Body of pancreas (tissue), 4 donors: ENCODE measurements around the gene FAF2. TPM values are rescaled to one million over a fixed set of nuclear protein-coding genes. Genes with fewer than 3 reads are reported as not detected.
"Not testable (repeated sequence)": the region's sequence is repeated elsewhere in the genome, so short reads cannot be mapped to it uniquely, and the experiment has no call there.

Source experiments
- ATAC-seq: fragments of 150-250 bp; one replicate; pipeline ENCODE4 v1.9.1; 2016
- DNase-seq, 4 donors: peaks; one replicate each; pipeline ENCODE4 v3.0.0-alpha.2; 2019
- H3K27ac ChIP-seq, 4 donors: fragments of 200-600 bp; sonication (generic); 1 replicate in 3 of 4; 2 replicates in 1 of 4; pipeline versions ENCODE4 v1.5.1 to v1.6.1; 2016 to 2019; ENCODE audit warnings: mild to moderate bottlenecking in 1 of 4, mixed read lengths in 1 of 4, moderate library complexity in 1 of 4
- H3K27me3 ChIP-seq, 2 donors: fragments of 200-600 bp; sonication (generic); one replicate each; pipeline ENCODE4 v1.6.0; 2016; ENCODE audit warnings: mild to moderate bottlenecking in 1 of 2
- H3K36me3 ChIP-seq, 2 donors: fragments of 200-600 bp; sonication (generic); replicated peaks in 1 of 2; 2 replicates each; pipeline ENCODE4 v1.5.1; 2016; ENCODE audit warnings: low read depth in 2 of 2; ENCODE audit not compliant: insufficient read depth in 1 of 2
- H3K4me1 ChIP-seq: fragments of 200-600 bp; sonication (generic); one replicate; pipeline ENCODE4 v1.6.0; 2016
- H3K4me3 ChIP-seq, 2 donors: fragments of 200-600 bp; sonication (generic); 1 replicate in 1 of 2; 2 replicates in 1 of 2; pipeline ENCODE4 v1.5.1; 2016 to 2019
- H3K9me3 ChIP-seq, 3 donors: fragments of 200-600 bp; sonication (generic); 1 replicate in 2 of 3; 2 replicates in 1 of 3; pipeline ENCODE4 v1.5.1; 2016
- CTCF ChIP-seq, 7 experiments: fragments of 450-650 bp in 4 of 7; fragments of 200-600 bp in 3 of 7; sonication (generic) in 3 of 7; IDR thresholded peaks; one replicate each; pipeline ENCODE4 v1.5.1; 2016 to 2019; ENCODE audit warnings: antibody characterized with exemption in 7 of 7
- POLR2A ChIP-seq, 3 donors: fragments of 450-650 bp; IDR thresholded peaks; one replicate each; pipeline ENCODE4 v1.6.1; 2016; ENCODE audit warnings: antibody characterized with exemption in 3 of 3, mild to moderate bottlenecking in 2 of 3
- WGBS, 2 donors: methylation state at CpG; one replicate each; pipeline ENCODE4 v1.1.5; 2017; 5-methylcytosine and 5-hydroxymethylcytosine counted together
- intact Hi-C: fragments of 100-400 bp; cut with DNase I; formaldehyde crosslinking; loops from one replicate; pipeline ENCODE4 v1.15.1; 2023
- total RNA-seq, 2 donors: library from RNA; depleted of rRNA; stranded (reverse); fragments of >200 nt; gene quantifications; one replicate each; pipeline ENCODE4 v1.1.0, GENCODE V29; 2016

FAF2 gene
- total RNA-seq, 2 donors from 2014 or later, result 15.8 to 44.2 TPM

GRCh38 chr5:176436656-176437055, 11.5 kb upstream of the FAF2 start:
- ATAC-seq, result peak; percentile 33
- H3K27ac ChIP-seq, result no peak overlapping the region
- TF ChIP-seq CTCF (IDR thresholded peaks at IDR 0.05), result no peak
- no peak for TF ChIP-seq POLR2A (IDR thresholded peaks at IDR 0.05)
- H3K9me3 ChIP-seq, result no peaks in the 10 kb centered on the region
- intact Hi-C loops, result no loop called here
- peaks cover 0 to 6% of the 10 kb centered on the region in 2 donors for H3K27me3 ChIP-seq
- no peaks in the 10 kb centered on the region for H3K4me1 ChIP-seq
- H3K36me3 ChIP-seq, result no peaks in the 10 kb centered on the region
- H3K4me3 ChIP-seq, result no peak overlapping the region
- WGBS, 2 donors, result 31 to 34% methylated on average over 5 of the region's 5 CpGs
- DNase-seq, result no peak

GRCh38 chr5:176438959-176439757, 9.0 kb upstream of the FAF2 start:
- H3K27me3 ChIP-seq, result peaks cover 0 to 6% of the 10 kb centered on the region in 2 donors
- no peak overlapping the region for H3K27ac ChIP-seq
- no peaks in the 10 kb centered on the region for H3K36me3 ChIP-seq
- intact Hi-C loops, result no loop called here
- TF ChIP-seq POLR2A (IDR thresholded peaks at IDR 0.05) (no peak), CTCF (IDR thresholded peaks at IDR 0.05) (no peak)
- H3K4me1 ChIP-seq, result no peaks in the 10 kb centered on the region
- 67 to 69% methylated on average over 11 to 12 of the region's 12 CpGs for WGBS, 2 donors
- ATAC-seq (no peak), DNase-seq (no peak)
- H3K9me3 ChIP-seq, result no peaks in the 10 kb centered on the region
- H3K4me3 ChIP-seq, result no peak overlapping the region

GRCh38 chr5:176440927-176441706, 7.1 kb upstream of the FAF2 start:
- WGBS, 2 donors, result 51 to 68% methylated on average over 9 to 10 of the region's 10 CpGs
- no peak for DNase-seq
- Histone ChIP-seq H3K36me3 (no peaks in the 10 kb centered on the region), H3K27me3 (peaks cover 0 to 6% of the 10 kb centered on the region in 2 donors), H3K4me3 (no peak overlapping the region), H3K27ac (no peak overlapping the region), H3K9me3 (no peaks in the 10 kb centered on the region), H3K4me1 (no peaks in the 10 kb centered on the region)
- TF ChIP-seq CTCF (IDR thresholded peaks at IDR 0.05), result no peak
- TF ChIP-seq POLR2A (IDR thresholded peaks at IDR 0.05), result no peak
- intact Hi-C loops, result no loop called here
- ATAC-seq, result no peak

GRCh38 chr5:176441921-176442323, 6.3 kb upstream of the FAF2 start:
- Histone ChIP-seq H3K27me3 (peaks cover 0 to 6% of the 10 kb centered on the region in 2 donors), H3K4me1 (peaks cover 5% of the 10 kb centered on the region), H3K36me3 (no peaks in the 10 kb centered on the region), H3K4me3 (no peak overlapping the region), H3K9me3 (no peaks in the 10 kb centered on the region), H3K27ac (no peak overlapping the region)
- TF ChIP-seq CTCF (IDR thresholded peaks at IDR 0.05) (no peak), POLR2A (IDR thresholded peaks at IDR 0.05) (no peak)
- intact Hi-C loops, result no loop called here
- 20% methylated on average over 3 to 5 of the region's 5 CpGs for WGBS, 2 donors
- no peak for ATAC-seq
- DNase-seq, result no peak

GRCh38 chr5:176442911-176443310, 5.3 kb upstream of the FAF2 start:
- H3K4me3 ChIP-seq, intact Hi-C loops, H3K4me1 ChIP-seq, ATAC-seq, H3K9me3 ChIP-seq, H3K36me3 ChIP-seq, H3K27me3 ChIP-seq, DNase-seq, H3K27ac ChIP-seq: not testable (repeated sequence)
- WGBS, 2 donors, result 57% methylated on average over 4 of the region's 4 CpGs
